Endothelial cell of umbilical vein (primary cell): ENCODE measurements around the gene SLC51B.

Experiments
- EZH2 ChIP-seq: IDR thresholded peaks from 2 replicates; pipeline ENCODE4 v1.6.1; 2012; ENCODE audit warnings: borderline replicate concordance, low read depth, mild to moderate bottlenecking, moderate library complexity, low read length, inconsistent platforms; ENCODE audit not compliant: severe bottlenecking
- GATA2 ChIP-seq: IDR thresholded peaks from 2 replicates; pipeline ENCODE4 v1.7.0; 2011; ENCODE audit warnings: low read depth, mild to moderate bottlenecking, moderate library complexity, mixed read lengths, low read length; ENCODE audit not compliant: insufficient read length, insufficient read depth
- POLR2A ChIP-seq: IDR thresholded peaks from 2 replicates; pipeline ENCODE4 v1.6.1; 2012; ENCODE audit warnings: low read depth, mild to moderate bottlenecking, control low read depth, low read length
- POLR2AphosphoS5 ChIP-seq: IDR thresholded peaks from 2 replicates; pipeline ENCODE4 v1.6.1; 2012; ENCODE audit warnings: low read depth, mild to moderate bottlenecking, control low read depth, low read length, moderate library complexity; ENCODE audit not compliant: insufficient read depth
- TF ChIP-seq, protein P1 (sequence below), 2 donors: IDR thresholded peaks; 1 replicate in 1 of 2; 2 replicates in 1 of 2; pipeline ENCODE4 v1.5.1; 2011; ENCODE audit warnings: low read length in 2 of 2, mild to moderate bottlenecking in 2 of 2, moderate library complexity in 2 of 2, control low read depth in 1 of 2, inconsistent platforms in 1 of 2, low read depth in 1 of 2; ENCODE audit not compliant: insufficient read depth in 1 of 2; ENCODE audit errors: extremely low read depth in 1 of 2

DNA sequence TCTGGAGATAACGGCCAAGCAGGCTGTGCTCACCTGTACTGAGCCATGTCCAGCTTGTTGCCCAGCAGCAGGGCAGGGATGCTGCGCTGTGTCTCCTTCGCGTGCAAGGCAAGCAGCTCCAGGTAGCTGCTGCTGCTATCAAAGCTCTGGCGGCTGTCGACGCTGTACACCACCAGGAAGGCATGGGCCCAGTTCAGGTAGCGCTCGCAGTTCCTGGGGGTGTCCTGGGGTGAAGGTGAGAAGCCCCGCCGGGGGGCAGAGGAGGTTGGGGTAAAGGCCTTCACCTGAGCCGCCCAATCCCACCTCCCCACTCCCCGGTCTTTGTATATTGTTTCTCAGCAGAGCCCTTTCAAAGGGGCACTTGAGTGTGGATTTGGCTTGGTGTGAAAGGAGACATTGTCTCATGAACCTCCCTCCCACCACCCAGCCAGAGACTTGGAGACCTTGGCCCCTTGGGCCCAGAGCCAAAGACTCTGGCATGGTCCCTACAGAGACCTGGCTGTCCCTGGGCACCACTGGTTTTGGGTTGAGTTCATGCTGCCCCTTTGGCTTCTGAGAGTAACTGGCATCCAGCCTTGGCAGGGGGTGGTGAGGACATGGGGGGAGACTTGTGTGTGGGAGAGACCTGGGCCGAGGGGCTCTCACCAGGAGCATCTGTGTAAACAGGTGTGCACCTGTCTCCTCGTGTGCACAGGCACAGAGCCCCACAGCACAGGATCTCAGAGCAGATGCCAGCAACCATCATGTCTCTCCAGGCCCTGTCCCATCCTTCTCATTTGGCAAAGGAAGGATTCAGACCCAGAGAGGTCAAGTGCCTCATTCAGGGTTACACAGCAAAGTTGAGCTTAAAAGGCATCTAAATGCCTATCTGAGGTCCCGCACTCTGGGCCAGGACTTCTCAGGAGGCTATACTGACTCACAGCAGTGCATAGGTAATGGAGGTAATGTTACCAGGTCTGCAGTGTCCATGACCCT lies 13.5 kb downstream of the SLC51B start:
- TF ChIP-seq, protein P1, sequence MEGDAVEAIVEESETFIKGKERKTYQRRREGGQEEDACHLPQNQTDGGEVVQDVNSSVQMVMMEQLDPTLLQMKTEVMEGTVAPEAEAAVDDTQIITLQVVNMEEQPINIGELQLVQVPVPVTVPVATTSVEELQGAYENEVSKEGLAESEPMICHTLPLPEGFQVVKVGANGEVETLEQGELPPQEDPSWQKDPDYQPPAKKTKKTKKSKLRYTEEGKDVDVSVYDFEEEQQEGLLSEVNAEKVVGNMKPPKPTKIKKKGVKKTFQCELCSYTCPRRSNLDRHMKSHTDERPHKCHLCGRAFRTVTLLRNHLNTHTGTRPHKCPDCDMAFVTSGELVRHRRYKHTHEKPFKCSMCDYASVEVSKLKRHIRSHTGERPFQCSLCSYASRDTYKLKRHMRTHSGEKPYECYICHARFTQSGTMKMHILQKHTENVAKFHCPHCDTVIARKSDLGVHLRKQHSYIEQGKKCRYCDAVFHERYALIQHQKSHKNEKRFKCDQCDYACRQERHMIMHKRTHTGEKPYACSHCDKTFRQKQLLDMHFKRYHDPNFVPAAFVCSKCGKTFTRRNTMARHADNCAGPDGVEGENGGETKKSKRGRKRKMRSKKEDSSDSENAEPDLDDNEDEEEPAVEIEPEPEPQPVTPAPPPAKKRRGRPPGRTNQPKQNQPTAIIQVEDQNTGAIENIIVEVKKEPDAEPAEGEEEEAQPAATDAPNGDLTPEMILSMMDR (IDR thresholded peaks at IDR 0.05; ENCODE audit: extremely low read depth in 1 of 2, insufficient read depth in 1 of 2, low read depth in 1 of 2, low read length in 2 of 2), result no peak
- TF ChIP-seq POLR2A (no peak), EZH2 (no peak), GATA2 (no peak), POLR2AphosphoS5 (no peak)
